ENCODE measurements around the gene CRACDL.

The CRACDL gene, protein sequence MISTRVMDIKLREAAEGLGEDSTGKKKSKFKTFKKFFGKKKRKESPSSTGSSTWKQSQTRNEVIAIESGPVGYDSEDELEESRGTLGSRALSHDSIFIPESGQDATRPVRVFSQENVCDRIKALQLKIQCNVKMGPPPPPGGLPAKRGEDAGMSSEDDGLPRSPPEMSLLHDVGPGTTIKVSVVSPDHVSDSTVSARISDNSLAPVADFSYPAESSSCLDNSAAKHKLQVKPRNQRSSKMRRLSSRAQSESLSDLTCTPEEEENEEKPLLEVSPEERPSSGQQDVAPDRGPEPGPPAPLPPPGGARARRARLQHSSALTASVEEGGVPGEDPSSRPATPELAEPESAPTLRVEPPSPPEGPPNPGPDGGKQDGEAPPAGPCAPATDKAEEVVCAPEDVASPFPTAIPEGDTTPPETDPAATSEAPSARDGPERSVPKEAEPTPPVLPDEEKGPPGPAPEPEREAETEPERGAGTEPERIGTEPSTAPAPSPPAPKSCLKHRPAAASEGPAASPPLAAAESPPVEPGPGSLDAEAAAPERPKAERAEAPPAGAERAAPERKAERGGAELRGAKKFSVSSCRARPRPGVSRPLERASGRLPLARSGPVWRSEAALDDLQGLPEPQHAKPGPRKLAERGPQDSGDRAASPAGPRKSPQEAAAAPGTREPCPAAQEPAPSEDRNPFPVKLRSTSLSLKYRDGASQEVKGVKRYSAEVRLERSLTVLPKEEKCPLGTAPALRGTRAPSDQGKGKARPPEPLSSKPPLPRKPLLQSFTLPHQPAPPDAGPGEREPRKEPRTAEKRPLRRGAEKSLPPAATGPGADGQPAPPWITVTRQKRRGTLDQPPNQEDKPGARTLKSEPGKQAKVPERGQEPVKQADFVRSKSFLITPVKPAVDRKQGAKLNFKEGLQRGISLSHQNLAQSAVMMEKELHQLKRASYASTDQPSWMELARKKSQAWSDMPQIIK

DNA sequence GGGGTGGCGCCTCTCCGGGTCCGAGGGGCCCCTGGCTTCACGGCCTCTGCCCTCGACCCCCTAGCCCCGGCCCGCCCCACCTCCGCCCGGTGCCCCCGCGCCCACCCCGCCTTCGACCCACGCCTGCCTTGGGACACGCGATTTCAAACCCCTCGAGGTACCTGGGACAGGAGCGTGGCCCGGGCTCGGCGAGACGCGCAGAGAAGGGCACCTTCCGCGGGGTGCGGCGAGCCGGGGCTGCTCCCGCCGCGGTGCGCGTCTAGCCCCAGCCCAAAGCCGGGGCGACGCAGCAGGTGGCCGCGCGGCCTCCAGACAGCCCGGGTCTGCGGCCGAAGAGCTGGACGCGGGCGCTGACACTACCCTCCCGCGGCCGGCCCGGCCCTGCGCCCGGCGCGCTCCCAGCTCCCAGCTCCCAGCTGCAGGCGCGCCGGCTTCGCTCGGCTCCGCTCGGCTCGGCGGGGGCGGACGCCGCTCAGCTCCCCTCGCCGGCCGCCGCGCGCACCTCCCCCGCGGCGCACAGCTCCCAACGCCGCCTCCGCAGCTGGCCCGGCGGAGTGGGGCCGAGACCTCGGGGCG is at the start of gene CRACDL:
TSS of gene CRACDL (minus strand) at position 449 of the 576 bp plus-strand sequence. CDS start 89,425 bp downstream, outside the sequence.
- DNase-seq: no peak

DNA sequence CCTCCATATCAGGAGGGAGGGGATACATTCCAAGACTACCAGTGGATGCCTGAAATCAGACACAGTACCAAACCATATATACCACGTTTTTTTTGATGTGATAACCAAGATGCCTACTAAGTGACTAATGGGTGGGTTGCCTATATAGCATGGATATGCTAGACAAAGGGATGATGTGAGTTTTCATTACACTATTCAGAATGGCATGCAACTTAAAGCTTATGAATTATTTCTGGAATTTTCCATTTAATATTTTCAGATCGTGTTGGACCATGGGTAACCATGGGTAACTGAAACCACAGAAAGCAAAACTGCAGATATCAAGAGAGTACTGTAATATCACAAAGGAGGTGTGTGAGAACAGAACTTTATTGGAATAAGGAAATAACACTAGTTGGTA is 39.6 kb upstream of the CRACDL start:
- DNase-seq: no peak

DNA sequence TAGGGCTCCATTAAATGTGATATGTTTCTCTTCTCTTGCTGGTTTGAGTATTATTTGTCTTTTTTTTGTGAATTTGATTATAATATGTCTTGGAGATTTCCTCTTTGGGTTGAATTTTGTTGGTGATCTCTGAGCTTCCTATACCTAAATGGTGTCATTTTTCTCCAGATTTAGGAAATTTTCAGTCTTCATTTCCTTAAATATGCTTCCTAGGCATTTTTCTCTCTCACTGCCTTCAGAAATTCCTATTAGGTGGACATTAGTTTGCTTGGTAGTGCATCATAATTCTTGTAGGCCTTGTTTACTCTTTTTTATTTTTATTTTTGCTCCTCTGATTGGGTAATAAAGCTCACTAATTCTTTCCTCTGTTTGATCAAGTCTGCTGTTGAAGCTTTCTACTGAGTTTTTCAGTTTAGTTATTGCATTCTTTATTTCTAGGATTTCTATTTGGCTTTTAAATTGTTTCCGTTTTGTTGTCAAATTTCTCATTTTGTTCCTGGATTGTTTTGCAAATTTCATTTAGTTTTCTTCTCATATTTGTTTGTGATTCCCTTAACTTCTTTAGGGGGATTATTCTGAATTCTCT is 36.6 kb upstream of the CRACDL start:
- no peak for DNase-seq

DNA sequence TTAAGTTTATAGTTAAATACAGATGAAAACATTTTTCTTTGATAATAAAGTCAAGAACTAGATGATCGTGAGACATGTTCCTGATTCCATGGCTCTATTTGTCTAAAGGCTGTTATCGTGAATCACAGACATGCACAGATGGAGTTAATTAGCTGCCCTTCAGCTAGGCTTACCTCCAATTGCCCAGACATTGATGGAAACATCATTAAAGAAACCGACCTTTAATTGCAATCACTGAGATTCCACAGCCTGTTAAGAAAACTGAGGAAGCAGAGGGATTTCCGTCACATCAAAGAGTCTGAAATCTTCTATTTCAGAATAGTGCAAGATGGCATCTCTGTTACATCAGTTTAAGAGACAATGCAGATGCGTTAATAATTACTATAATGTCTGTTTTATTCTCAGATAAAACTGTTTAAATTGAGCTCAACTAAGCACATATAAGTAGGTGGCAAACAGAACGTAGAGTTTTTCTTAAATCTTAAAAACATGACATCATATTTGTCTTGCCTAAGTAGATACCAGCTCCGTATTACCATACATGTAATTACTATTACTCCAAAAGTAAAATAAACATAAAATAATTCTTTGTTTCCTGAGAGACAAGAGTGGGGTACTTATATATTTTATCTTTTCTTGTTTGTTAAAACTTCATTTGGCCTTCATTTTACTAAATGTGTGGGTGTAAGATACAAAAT is 23.9 kb upstream of the CRACDL start:
- no peak for DNase-seq

DNA sequence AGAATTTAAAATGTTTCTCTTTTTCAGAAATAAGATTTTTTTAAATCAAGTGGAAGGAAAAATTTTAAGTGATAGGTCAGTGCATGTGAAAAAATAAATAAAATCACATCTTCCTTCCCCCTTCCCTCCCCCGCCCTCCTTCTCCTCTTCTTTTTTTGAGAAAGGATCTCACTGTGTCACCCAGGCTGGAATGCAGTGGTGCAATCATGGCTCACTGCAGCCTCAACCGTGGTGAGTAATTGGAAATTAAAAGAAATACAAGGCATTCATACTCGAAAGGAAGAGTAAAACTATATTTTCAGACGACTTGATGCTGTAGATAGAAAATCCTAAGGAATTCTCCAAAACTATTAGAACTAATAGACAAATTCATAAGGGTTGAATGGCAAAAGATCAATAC is 16.9 kb upstream of the CRACDL start:
- no peak for DNase-seq

DNA sequence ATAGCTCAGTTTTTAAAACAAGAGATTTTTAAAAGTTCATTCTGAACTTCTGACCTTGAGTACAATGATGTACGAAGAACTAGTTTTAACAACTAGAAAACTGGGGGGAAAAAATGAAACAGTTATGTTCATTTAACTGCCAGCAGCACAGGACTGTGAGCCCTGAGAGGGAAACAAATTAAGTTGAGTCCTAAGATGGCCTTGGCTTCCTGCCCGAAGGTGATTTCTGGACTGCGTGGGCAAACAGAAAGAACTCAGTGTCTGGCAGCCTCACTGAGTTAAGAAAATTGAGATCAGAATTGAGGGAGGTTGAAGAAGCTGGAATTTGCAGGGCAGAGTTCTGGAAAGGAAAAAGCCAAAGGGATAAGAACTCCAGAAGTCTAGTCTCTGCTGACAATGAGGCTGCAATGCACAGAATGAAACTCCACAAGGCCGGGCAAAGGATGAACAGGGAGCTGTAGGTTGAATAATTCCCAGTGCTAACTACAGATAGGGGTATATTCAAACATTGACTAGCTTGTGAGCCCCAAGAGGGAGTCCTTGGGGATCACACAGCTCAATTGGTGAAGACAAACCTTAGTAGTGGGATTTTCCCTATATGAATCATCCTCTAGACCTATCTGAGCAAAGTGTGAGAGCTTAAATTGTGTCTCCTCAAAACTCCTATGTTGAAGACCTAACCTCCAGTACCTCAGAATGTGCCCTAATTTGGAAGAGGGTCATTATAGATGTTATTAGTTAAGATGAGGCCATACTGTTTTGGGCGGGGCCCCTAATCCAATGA is 13.1 kb upstream of the CRACDL start:
- DNase-seq: no peak

DNA sequence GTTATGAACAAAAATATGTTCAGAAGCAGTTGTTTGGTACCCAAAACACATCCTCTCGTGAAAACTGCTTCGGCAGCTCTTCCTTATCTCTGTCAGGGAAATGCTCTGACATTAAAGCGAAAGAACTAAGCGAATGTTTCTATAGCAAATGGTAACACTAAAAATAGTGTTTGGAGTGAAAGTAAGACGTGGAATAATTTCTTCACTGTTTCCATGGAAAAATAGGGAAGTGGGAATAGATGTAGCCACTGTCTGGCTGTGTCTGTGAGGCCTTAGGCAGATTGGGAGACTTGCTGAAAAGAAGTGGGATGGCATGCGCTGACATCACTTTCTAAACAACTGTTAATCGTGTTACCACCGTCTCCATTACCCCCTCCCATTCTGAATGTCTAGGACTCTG is 11.5 kb upstream of the CRACDL start:
- no peak for DNase-seq

DNA sequence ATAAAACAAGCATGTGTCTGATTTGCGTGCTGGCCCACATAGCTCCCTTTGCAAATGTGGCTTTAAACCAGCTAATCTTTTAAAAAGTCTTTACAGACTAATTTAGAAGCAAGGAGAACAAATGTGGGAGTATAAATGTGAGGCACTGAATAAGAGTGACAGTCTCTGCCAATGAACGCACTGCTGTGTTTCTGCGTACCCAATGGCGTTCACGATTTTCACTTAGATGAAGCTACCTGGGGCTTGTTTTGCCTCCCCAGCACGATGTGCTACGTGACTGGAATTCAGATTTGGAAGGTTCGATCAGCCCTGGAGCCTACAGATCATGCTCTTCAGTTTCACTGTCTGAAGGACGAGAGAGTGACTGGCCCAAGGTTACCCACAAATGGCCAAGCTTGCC is 10.8 kb upstream of the CRACDL start:
- DNase-seq: no peak

DNA sequence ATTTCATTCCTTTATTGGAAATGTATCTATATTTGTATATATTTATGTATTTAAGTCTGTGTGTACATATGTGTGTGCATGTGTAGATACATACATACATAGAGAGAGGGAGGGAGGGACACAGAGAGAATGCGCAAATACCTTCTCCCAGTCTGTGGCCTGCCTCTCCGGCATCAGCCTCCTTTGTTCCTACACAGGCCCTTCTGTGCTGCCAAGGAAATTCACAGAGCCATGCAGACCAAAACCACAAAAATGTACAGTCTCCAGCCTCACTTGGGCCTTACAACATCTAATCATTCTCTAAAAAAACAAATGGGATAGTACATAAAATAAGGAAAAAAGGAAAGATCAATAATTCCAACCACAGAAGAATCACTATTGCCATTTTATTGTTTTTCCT is 8.8 kb upstream of the CRACDL start:
- DNase-seq: no peak

DNA sequence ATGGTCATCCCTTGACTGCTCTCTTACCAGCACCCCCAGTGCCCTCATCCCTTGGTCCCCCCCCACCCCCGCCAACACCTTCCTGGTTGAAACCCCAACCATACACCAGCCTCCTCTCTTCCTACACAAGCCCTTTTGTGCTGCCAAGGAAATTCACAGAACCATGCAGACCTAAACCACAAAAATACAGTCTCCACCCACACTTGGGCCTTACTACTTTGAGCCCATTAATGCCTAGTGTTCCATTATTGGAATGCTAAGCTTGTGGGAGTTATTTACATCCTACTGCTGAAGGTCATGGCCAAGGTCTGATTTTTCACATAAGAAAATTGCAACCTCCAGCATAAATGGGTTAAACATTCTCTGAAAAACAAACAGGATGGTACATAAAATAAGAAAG is 4.1 kb upstream of the CRACDL start:
- DNase-seq: no peak

DNA sequence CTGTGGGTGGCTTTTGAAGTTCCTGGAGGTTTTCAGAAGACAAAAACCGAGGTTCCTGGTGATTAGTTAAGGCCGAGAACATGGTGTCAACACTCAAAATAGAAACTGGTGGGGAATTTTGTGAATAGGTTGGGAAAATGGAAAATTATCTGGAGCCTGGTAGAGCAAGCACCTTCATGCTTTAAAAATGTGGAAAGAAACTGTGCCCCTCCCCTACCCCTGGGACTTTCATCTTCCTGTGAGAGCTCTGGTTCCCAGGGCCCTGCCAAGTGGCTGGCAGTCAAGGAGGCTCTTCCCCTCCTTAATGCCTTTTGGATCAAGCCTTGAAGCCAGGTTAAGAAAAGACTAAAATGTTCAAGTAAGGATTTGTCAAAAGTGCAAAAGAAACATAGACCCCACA is 1.9 kb upstream of the CRACDL start:
- no peak for DNase-seq

DNA sequence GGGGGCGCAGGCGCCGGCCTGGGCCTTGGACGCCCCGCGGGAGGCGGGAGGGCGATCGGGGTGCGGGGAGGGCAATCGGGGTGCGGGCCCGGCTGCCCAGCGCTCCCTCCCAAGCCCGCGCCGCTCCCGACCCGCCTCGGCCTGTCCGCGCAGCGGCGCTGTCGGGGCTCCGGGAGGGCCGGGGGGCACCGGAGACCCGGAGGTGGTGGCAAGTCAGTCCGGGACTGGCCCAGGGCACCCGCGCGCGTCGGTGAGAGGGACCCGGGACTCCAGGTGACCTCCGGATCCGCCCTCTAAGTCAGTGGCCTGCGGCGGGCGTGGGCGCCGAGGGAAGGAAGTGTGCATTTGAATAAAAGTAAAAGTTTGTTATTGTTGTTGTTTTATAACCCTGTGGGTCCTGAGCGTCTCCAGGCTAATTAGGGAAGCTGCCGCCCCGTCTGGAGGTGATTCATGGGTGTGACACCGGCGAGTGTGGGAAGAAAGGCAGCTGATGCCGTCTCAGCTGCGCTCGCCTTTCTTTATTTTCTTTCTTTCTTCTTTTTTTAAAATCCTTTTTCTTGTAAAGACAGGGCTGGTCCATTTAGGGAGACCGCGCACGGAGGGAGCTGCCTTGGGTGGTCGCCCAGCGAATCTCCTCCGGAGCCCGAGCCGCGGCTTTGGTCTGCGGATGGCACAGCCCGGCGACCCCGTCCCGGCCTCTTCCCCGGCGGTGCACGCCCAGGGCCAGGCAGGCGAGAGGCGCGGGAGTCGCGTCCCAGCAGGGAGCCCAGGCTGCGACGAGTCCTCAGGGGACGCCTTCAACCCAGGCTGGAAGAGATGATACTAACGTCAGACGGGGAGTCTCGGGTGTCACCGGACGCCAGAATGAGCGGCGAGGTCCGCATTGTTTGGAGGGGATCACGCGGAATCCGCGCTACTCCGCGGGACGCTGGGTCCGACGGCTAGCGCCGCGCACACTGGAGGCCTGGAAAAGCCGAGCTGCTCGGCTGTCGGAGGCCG is 627 bp upstream of the CRACDL start:
- DNase-seq: peak; percentile 45

DNA sequence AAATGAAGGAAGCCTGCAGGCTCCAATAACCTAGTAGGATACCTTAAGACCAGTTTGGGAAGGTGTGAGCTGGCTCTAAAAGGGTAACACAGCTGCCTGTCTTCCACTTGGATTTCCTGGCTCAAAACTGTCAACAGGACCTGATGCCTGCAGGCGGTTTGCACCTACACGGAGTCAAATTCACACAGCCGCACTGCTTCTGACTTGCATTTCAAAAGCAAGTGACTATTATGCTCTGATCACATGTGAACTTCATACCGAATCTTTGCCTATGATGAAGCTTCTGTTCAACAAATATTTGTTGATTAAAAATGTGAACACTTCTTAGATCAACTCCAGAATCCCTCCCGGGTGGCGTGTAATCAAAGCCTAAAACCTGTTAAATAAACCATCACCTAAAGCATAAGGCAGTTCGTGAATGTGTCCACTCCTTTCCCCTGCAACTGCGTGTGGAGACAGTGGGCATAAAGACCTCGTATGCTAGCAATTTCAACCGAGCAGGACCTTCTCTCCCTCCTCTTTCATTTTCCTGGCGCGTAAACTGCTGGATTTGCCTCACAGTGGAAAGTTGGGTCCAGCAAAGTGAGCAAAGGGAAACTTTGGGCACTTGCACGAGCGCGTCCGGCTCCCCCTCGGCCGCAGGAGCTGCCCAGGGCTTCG is 784 bp downstream of the CRACDL start:
- no peak for DNase-seq

DNA sequence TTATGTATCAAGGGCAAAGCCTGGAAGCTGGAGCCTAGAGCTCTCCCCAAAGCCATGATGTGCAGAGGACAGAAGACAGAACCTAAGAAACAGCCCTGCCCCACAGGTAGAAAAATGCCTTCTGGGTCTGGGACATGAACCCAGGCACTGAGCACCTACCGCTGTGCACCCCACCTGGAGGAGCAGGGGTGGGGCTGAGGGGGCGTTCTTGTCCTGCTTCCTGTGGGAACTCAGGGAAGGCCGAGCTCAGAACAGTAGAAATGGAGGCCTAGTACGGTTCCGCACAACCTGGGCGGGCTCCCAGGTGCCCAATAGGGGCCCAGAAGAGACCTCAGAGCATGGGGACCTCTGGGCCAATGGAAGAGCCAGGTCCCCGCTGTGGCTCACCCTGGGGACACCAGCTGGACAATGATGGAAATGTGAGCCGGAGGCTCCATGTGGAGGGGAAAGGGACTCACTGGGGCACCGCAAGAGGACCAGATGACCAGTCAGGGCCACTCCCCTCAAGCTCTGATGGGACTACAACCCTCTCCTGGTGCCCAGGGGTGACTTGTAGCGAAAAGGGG is 3.2 kb downstream of the CRACDL start:
- no peak for DNase-seq

DNA sequence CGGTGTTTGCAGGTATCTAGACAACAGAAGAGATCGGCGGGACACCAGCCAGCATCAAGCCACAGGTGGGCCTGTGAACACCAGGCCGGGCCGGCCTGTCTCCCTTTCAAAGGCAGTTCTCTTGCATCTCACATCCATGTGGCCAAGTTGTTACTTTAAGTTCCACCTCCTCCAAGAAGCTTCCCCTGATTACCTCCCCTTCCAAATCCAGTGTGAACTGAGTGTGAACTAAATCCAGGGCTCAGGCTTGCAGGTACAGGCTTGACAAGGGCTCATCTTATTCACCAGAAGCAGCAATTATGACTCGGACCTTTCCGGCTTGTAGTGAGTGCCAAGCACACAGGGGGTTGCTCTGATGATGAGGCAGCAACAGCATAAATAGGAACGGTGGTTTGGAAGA is 3.9 kb downstream of the CRACDL start:
- no peak for DNase-seq

DNA sequence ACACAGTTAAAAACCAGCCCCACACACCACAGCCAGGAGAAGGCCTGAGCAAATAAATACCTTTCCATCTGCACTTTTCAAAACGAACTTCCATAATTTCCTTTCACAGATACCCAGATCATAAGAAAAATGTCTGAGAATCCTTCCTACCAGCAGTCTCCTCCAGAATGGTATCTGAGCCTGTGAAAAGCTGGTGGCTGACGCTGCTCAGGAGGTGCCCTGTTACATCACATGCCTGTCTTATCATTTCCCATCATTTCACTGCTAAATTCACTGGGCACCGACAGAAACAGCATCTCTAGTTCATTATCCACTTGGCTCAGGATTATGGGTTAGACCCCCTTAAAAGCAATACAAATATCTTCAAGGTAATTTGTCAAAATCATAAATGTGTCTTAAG is 4.4 kb downstream of the CRACDL start:
- DNase-seq: no peak

DNA sequence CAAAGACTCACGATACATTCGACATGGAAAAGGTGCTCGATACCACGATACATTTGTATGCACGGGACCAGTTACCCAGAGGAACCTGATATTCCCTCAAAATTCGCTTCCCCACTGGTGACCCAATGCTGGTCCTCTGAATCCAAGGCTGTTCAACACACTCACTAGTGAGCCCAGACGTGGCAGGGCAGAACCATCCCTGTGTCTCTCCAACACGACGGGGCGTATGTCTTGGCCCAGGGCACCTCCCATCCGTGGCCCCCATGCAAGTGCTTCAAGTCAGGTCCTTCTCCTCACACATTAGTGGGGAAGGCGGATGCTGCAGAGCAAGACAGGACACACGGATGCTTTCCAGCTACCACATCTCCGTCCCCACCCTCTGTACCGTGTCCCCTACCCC is 6.1 kb downstream of the CRACDL start:
- no peak for DNase-seq

DNA sequence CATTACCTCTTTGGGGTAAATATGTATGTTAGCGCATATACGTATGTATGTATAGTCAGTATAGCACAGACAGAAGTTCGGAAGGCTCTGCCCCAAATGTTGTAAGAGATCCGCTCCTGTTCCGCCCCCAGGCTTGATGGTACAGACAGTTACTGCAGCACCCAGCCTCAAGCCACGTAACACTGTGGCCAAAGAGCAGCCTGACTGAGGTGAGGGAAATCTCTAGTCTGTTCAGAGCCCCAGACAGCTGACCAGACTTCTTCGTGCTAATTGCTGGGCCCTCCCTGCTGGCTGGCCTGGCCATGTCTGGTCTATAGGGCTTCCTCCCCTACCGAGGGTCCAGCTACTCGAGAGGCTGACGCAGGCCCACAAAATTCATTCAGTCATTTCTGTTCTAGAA is 7.8 kb downstream of the CRACDL start:
- DNase-seq: no peak

DNA sequence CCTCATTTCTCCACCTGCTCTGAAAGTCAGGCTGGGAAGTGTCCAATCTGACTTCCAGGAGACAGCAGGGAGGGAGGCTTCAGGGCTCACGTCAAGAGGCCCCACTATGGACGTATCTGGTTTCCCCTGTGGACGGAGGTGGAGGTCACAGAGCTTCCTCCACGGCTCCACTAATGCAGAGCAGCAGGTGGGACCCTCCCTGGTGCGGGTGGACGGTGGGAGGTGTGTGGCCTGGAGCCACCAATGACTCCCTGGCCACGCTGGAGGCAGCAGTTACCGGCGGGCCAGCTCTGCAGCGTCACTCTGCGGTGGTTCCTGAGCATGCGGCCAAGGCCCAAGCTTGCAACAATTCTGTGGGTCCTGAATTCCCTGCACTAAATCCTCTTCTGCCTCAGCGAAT is 9.0 kb downstream of the CRACDL start:
- no peak for DNase-seq

DNA sequence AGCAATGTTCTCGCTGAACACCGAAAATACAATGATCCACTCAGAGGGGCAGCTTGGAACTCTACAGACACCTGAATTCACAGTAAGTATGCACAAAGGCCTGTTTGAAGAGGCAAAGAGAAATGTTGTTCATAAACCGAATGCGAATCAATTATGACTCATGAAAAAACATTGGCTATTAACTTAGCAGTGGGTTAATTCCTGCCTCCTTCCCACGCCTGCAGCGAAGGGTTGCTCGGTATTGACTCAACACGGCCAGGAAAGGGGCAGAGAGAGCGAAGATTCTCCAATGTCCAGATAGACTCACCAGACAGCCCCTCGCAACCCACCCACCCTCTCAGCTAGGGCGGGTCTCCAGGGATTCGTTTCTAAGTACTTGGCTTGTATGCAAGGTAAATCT is 9.4 kb downstream of the CRACDL start:
- DNase-seq: no peak

Data from stimulated activated CD8-positive, alpha-beta memory T cell treated with anti-CD3 and anti-CD28 coated beads, Interleukin-4, amount 100 ng/mL, for 48 hours (primary cell).